ENCODE results near the gene ZNF384. TPM values are rescaled to one million over a fixed set of nuclear protein-coding genes. Genes with fewer than 3 reads are reported as not detected.
A peak's percentile ranks its signal among the peaks of the same experiment; 100 is the strongest.

Gene ZNF384
- total and polyA plus RNA-seq, 10 of the 15 experiments (the other 5 are each of a cell fraction or from before 2014, with no cell fraction given), result 0.46 to 81.5 (median 30.5) TPM

DNA sequence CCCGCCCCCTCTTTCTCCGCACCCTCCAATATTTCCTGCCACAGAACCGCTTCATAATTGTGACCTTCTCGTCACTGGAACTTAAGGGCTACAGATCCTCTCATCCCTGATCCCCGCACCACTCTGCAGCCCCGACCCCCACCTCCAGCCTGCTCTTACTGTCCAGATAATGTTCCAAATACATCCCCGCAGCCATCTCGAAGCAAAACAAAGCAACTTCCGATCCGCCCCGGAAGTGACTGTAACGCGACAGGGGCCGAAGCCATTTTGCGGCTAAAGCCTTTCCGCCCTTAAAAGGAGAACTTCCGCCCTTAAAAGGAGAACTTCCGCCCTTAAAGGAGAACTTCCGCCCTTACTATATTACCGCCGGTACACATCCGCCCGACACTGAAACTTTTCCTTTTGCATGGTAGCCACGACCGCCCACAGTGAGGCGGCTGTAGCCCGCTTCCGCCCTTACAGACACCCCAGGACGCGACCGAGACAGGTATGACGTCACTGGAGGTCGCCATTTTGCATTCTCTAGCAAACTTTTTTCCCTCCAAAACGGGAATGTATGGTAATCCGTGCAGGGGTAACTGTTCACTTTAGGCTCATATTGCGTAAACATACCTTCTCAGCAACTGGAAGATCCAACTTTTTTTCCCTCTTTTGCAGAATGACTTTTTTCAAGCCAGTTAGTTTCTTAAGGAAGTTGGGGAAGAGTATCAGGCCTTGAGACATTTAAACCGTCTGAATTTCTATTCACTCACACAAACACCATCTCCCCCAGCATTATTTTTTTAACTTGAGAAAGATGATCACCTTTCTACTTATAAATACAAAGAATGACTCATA is 26.1 kb downstream of the ZNF384 start, which contains the start of gene ING4 (continued):
- TF ChIP-seq BMI1 (IDR thresholded peaks at IDR 0.05; ENCODE audit: borderline replicate concordance), result no peak
- TF ChIP-seq, protein P1, sequence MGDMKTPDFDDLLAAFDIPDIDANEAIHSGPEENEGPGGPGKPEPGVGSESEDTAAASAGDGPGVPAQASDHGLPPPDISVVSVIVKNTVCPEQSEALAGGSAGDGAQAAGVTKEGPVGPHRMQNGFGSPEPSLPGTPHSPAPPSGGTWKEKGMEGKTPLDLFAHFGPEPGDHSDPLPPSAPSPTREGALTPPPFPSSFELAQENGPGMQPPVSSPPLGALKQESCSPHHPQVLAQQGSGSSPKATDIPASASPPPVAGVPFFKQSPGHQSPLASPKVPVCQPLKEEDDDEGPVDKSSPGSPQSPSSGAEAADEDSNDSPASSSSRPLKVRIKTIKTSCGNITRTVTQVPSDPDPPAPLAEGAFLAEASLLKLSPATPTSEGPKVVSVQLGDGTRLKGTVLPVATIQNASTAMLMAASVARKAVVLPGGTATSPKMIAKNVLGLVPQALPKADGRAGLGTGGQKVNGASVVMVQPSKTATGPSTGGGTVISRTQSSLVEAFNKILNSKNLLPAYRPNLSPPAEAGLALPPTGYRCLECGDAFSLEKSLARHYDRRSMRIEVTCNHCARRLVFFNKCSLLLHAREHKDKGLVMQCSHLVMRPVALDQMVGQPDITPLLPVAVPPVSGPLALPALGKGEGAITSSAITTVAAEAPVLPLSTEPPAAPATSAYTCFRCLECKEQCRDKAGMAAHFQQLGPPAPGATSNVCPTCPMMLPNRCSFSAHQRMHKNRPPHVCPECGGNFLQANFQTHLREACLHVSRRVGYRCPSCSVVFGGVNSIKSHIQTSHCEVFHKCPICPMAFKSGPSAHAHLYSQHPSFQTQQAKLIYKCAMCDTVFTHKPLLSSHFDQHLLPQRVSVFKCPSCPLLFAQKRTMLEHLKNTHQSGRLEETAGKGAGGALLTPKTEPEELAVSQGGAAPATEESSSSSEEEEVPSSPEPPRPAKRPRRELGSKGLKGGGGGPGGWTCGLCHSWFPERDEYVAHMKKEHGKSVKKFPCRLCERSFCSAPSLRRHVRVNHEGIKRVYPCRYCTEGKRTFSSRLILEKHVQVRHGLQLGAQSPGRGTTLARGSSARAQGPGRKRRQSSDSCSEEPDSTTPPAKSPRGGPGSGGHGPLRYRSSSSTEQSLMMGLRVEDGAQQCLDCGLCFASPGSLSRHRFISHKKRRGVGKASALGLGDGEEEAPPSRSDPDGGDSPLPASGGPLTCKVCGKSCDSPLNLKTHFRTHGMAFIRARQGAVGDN (IDR thresholded peaks at IDR 0.05), result peak; percentile 84
- TF ChIP-seq IRF4 (IDR thresholded peaks at IDR 0.05; ENCODE audit: low read depth, low read length), result peak; percentile 58; the same call in 1 of the 2 replicates
- TF ChIP-seq EED (IDR thresholded peaks at IDR 0.05; ENCODE audit: low read depth), result no peak
- peak in 1 of 2 experiments; percentile 36; a peak in 1 of 4 replicates for TF ChIP-seq BHLHE40 (IDR thresholded peaks at IDR 0.05; ENCODE audit: borderline replicate concordance in 1 of 2, low read depth in 2 of 2, low read length in 1 of 2)
- TF ChIP-seq FOXM1 (IDR thresholded peaks at IDR 0.05; ENCODE audit: low read depth, low read length), result no peak
- no peak for TF ChIP-seq MEF2B (IDR thresholded peaks at IDR 0.05; ENCODE audit: partially characterized antibody, poor library complexity, severe bottlenecking)
- TF ChIP-seq, protein P2, sequence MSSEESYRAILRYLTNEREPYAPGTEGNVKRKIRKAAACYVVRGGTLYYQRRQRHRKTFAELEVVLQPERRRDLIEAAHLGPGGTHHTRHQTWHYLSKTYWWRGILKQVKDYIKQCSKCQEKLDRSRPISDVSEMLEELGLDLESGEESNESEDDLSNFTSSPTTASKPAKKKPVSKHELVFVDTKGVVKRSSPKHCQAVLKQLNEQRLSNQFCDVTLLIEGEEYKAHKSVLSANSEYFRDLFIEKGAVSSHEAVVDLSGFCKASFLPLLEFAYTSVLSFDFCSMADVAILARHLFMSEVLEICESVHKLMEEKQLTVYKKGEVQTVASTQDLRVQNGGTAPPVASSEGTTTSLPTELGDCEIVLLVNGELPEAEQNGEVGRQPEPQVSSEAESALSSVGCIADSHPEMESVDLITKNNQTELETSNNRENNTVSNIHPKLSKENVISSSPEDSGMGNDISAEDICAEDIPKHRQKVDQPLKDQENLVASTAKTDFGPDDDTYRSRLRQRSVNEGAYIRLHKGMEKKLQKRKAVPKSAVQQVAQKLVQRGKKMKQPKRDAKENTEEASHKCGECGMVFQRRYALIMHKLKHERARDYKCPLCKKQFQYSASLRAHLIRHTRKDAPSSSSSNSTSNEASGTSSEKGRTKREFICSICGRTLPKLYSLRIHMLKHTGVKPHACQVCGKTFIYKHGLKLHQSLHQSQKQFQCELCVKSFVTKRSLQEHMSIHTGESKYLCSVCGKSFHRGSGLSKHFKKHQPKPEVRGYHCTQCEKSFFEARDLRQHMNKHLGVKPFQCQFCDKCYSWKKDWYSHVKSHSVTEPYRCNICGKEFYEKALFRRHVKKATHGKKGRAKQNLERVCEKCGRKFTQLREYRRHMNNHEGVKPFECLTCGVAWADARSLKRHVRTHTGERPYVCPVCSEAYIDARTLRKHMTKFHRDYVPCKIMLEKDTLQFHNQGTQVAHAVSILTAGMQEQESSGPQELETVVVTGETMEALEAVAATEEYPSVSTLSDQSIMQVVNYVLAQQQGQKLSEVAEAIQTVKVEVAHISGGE (CRISPR knock-in tag; IDR thresholded peaks at IDR 0.05), result peak; percentile 53; the same call in 1 of the 2 replicates
- no peak for TF ChIP-seq CHD1 (IDR thresholded peaks at IDR 0.05; ENCODE audit: low read depth, low read length)
- peak; percentile 100 for TF ChIP-seq NBN (IDR thresholded peaks at IDR 0.05)
- no peak; the same call in 1 of the 2 replicates for TF ChIP-seq MXI1 (IDR thresholded peaks at IDR 0.05; ENCODE audit: low read depth, low read length)
- TF ChIP-seq, protein P3, sequence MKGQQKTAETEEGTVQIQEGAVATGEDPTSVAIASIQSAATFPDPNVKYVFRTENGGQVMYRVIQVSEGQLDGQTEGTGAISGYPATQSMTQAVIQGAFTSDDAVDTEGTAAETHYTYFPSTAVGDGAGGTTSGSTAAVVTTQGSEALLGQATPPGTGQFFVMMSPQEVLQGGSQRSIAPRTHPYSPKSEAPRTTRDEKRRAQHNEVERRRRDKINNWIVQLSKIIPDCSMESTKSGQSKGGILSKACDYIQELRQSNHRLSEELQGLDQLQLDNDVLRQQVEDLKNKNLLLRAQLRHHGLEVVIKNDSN (IDR thresholded peaks at IDR 0.05; ENCODE audit: borderline replicate concordance, extremely low read length, insufficient read depth, low read depth, low read length), result no peak
- TF ChIP-seq RELA (IDR thresholded peaks at IDR 0.05; ENCODE audit: borderline replicate concordance, partially characterized antibody), result peak; percentile 94
- peak; percentile 46 for TF ChIP-seq RAD51 (IDR thresholded peaks at IDR 0.05)
- no peak; the same call in 1 of the 2 replicates for TF ChIP-seq BACH1 (IDR thresholded peaks at IDR 0.05; ENCODE audit: borderline replicate concordance)
- no peak for TF ChIP-seq ZNF24 (IDR thresholded peaks at IDR 0.05)
- peak; percentile 92 for TF ChIP-seq RUNX3 (IDR thresholded peaks at IDR 0.05; ENCODE audit: low read length)
- TF ChIP-seq POLR2AphosphoS2 (IDR thresholded peaks at IDR 0.05; ENCODE audit: low read depth, low read length), result no peak; the same call in 1 of the 2 replicates
- TF ChIP-seq FOS (IDR thresholded peaks at IDR 0.05; ENCODE audit: borderline replicate concordance, extremely low read depth, insufficient read length), result no peak
